Renal cortex interstitium (tissue), 11 donors: ENCODE results near the gene CACNA1B. TPM values are rescaled to one million over a fixed set of nuclear protein-coding genes. Genes with fewer than 3 reads are reported as not detected.
"Not testable (repeated sequence)": the region's sequence is repeated elsewhere in the genome, so short reads cannot be mapped to it uniquely, and the experiment has no call there.

Experiments
- DNase-seq, 11 donors: peaks; one replicate each; pipeline ENCODE4 v3.0.0-alpha.2; 2013; ENCODE audit warnings: low read depth in 9 of 11, low spot score in 4 of 11; ENCODE audit errors: extremely low read depth in 1 of 11
- polyA plus RNA-seq, 3 donors: library from polyadenylated mRNA; unstranded; fragments of 120-200 nt; gene quantifications; one replicate each; pipeline ENCODE4 v1.2.1, GENCODE V29; 2013; ENCODE audit not compliant: insufficient read length in 3 of 3

The CACNA1B gene
- polyA plus RNA-seq, 3 donors: 0.23 to 0.39 (median 0.27) TPM

- DNase-seq: not testable (repeated sequence)
These were observed 141.9 kb downstream of the CACNA1B start for GRCh38 chr9:138019514-138019913.

- DNase-seq: no peak
These were observed 142.7 kb downstream of the CACNA1B start for GRCh38 chr9:138020120-138020794.

- DNase-seq: no peak
These were observed 143.2 kb downstream of the CACNA1B start for GRCh38 chr9:138020795-138021182.

- DNase-seq: no peak
These were observed 143.9 kb downstream of the CACNA1B start for GRCh38 chr9:138021251-138022056.

- DNase-seq: peak in 3 of 11 donors; percentile 7 to 15 (median 14)
These were observed 144.6 kb downstream of the CACNA1B start for GRCh38 chr9:138022121-138022741.

- peak in 1 of 11 donors; percentile 3 for DNase-seq
These were observed 145.3 kb downstream of the CACNA1B start for GRCh38 chr9:138022756-138023393.

- no peak for DNase-seq
These were observed 146.0 kb downstream of the CACNA1B start for GRCh38 chr9:138023394-138024124.

GRCh38 chr9:138024131-138024530, 146.5 kb downstream of the CACNA1B start:
- DNase-seq: no peak

- no peak for DNase-seq
These were observed 147.3 kb downstream of the CACNA1B start for GRCh38 chr9:138024831-138025291.

- no peak for DNase-seq
These were observed 147.8 kb downstream of the CACNA1B start for GRCh38 chr9:138025417-138025816.

GRCh38 chr9:138025908-138026307, 148.3 kb downstream of the CACNA1B start:
- no peak for DNase-seq

GRCh38 chr9:138028596-138028995, 151.0 kb downstream of the CACNA1B start:
- DNase-seq: no peak

GRCh38 chr9:138031186-138031585, 153.6 kb downstream of the CACNA1B start:
- DNase-seq: no peak

- no peak for DNase-seq
These were observed 156.4 kb downstream of the CACNA1B start for GRCh38 chr9:138033950-138034349.

GRCh38 chr9:138037140-138037539, 159.6 kb downstream of the CACNA1B start:
- DNase-seq: no peak

GRCh38 chr9:138038244-138038671, 160.7 kb downstream of the CACNA1B start:
- no peak for DNase-seq

GRCh38 chr9:138040446-138041430, 163.2 kb downstream of the CACNA1B start:
- no peak for DNase-seq

- DNase-seq: no peak
These were observed 164.6 kb downstream of the CACNA1B start for GRCh38 chr9:138042146-138042545.
